ENCODE data around the gene STX10.

Gene STX10

GRCh38 chr19:13099073-13099999 lies 50.8 kb downstream of the STX10 start:
- DNase-seq = no peak

- DNase-seq = peak; percentile 61
These were observed 51.7 kb downstream of the STX10 start for GRCh38 chr19:13098277-13099072.

- DNase-seq = no peak
These were observed 52.5 kb downstream of the STX10 start for GRCh38 chr19:13097463-13098258.

- DNase-seq = no peak
These were observed 53.1 kb downstream of the STX10 start for GRCh38 chr19:13097033-13097462.

GRCh38 chr19:13095934-13096927 lies 53.9 kb downstream of the STX10 start:
- no peak for DNase-seq

- no peak for DNase-seq
These were observed 54.8 kb downstream of the STX10 start for GRCh38 chr19:13095393-13095784.

- peak; percentile 26 for DNase-seq
These were observed 55.3 kb downstream of the STX10 start for GRCh38 chr19:13094771-13095392.

GRCh38 chr19:13094106-13094504 lies 56.1 kb downstream of the STX10 start:
- DNase-seq = no peak

All from NCI-H2171 treated with DMSO at 0.1 percent for 48 hours (cell line).